C4-2B (cell line): ENCODE results near the gene SOX15.

Experiments used
- H3K27ac ChIP-seq: fragments of 450-650 bp; 2 replicates; pipeline ENCODE4 v1.5.1; 2017
- ZFX ChIP-seq: fragments of 450-650 bp; IDR thresholded peaks from 2 replicates; pipeline ENCODE4 v1.6.1; 2017
- TF ChIP-seq, protein P1 (sequence below): fragments of 450-650 bp; conservative IDR thresholded peaks from 2 replicates; pipeline ENCODE4 v1.5.1; 2017; ENCODE audit warnings: mild to moderate bottlenecking

SOX15 gene

GRCh38 chr17:7558544-7559319 is 31.2 kb downstream of the SOX15 start, which contains the start of gene TNFSF13:
Gene TNFSF13, plus strand, starts transcription at chr17:7558750. Its CDS starts 290 bp downstream, at chr17:7559040.
- peak within 1 kb of the TSS; percentile 93 for H3K27ac ChIP-seq
- TF ChIP-seq ZFX: no peak
- TF ChIP-seq, protein P1, sequence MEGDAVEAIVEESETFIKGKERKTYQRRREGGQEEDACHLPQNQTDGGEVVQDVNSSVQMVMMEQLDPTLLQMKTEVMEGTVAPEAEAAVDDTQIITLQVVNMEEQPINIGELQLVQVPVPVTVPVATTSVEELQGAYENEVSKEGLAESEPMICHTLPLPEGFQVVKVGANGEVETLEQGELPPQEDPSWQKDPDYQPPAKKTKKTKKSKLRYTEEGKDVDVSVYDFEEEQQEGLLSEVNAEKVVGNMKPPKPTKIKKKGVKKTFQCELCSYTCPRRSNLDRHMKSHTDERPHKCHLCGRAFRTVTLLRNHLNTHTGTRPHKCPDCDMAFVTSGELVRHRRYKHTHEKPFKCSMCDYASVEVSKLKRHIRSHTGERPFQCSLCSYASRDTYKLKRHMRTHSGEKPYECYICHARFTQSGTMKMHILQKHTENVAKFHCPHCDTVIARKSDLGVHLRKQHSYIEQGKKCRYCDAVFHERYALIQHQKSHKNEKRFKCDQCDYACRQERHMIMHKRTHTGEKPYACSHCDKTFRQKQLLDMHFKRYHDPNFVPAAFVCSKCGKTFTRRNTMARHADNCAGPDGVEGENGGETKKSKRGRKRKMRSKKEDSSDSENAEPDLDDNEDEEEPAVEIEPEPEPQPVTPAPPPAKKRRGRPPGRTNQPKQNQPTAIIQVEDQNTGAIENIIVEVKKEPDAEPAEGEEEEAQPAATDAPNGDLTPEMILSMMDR: no peak

DNA sequence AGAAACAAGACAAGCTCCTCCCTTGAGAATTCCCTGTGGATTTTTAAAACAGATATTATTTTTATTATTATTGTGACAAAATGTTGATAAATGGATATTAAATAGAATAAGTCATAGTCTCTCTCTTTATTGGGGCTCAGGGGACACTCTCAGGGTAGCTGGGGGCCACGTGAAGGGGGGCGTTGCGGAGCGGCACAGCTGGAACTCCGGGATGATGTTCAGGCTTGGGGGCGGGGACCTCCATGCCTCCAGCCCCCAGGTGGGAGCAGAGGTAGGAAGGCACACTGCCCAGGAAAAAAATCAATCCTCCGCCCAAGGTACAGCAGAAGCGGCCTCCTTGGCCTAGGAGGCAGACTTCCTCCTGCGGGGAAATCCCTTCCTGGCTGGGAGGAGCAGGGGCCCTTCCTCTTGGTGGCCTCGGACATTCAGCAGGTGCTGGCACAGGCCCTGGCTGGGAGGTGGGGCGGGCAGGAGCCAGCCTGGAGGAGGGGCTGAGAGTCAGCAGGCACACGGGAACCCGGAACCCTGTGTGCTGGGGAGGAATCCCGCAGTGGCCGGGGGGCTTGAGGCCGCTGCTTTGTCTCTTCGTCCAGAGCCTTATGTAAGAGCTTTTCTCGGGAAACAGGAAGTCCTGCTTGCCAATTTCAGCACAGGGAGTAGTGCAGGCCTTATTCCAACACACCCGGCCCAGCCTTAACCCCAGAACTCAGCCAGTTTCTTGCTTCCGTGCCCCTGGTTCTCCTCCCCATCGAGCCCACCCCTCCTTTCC is 31.9 kb downstream of the SOX15 start:
- peak overlapping the region; percentile 93 for H3K27ac ChIP-seq
- peak; percentile 40; the same call in 1 of the 2 replicates for TF ChIP-seq ZFX
- TF ChIP-seq, protein P1: no peak; the same call in 1 of the 2 replicates

GRCh38 chr17:7557147-7557764 is 32.6 kb downstream of the SOX15 start:
- peak overlapping the region; percentile 93 for H3K27ac ChIP-seq
- no peak for TF ChIP-seq ZFX
- TF ChIP-seq, protein P1: no peak

DNA sequence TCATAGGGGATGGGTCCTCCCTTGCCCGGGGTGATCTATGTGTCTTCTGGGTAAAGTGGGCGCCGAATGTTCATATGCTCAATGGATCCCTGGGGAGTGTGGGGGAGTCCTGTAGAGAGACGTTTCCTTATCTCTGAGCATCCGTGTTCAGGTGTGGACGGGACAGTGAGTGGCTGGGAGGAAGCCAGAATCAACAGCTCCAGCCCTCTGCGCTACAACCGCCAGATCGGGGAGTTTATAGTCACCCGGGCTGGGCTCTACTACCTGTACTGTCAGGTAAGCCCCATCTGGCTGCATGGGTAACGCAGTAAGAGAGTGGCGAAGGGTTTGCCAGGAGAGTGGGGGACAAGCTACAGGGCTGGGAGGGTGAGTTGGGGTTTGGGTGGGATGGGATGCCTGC is 33.3 kb downstream of the SOX15 start:
- peak overlapping the region; percentile 93 for H3K27ac ChIP-seq
- no peak for TF ChIP-seq ZFX
- TF ChIP-seq, protein P1: no peak

GRCh38 chr17:7555320-7555948 is 34.5 kb downstream of the SOX15 start:
- no peak overlapping the region for H3K27ac ChIP-seq
- TF ChIP-seq, protein P1: no peak; the same call in 1 of the 2 replicates
- no peak for TF ChIP-seq ZFX

GRCh38 chr17:7553356-7553755 is 36.5 kb downstream of the SOX15 start:
- H3K27ac ChIP-seq: no peak overlapping the region
- TF ChIP-seq, protein P1: no peak
- TF ChIP-seq ZFX: no peak
